Fibroblast of the aortic adventitia (primary cell): ENCODE results near the gene FAM241A. TPM values are rescaled to one million over a fixed set of nuclear protein-coding genes. Genes with fewer than 3 reads are reported as not detected.

Source experiments
- DNase-seq: peaks from one replicate; pipeline ENCODE4 v3.0.0-alpha.2; 2010; ENCODE audit warnings: low read depth
- H3K4me3 ChIP-seq: 2 replicates; pipeline ENCODE4 v1.5.1; 2011; ENCODE audit warnings: low read depth, mild to moderate bottlenecking, control low read depth, low read length, moderate library complexity
- total RNA-seq: library from RNA; depleted of rRNA; stranded (reverse); fragments of >200 nt; gene quantifications from 2 replicates; pipeline ENCODE4 v1.2.3, GENCODE V29; 2012; ENCODE audit warnings: low replicate concordance
- TF ChIP-seq, protein P1 (sequence below): IDR thresholded peaks from 2 replicates; pipeline ENCODE4 v1.5.1; 2011; ENCODE audit warnings: mild to moderate bottlenecking, low read length, control low read depth, inconsistent platforms; ENCODE audit not compliant: insufficient read depth

FAM241A gene
- total RNA-seq, 1 donor, result 5.1 TPM

DNA sequence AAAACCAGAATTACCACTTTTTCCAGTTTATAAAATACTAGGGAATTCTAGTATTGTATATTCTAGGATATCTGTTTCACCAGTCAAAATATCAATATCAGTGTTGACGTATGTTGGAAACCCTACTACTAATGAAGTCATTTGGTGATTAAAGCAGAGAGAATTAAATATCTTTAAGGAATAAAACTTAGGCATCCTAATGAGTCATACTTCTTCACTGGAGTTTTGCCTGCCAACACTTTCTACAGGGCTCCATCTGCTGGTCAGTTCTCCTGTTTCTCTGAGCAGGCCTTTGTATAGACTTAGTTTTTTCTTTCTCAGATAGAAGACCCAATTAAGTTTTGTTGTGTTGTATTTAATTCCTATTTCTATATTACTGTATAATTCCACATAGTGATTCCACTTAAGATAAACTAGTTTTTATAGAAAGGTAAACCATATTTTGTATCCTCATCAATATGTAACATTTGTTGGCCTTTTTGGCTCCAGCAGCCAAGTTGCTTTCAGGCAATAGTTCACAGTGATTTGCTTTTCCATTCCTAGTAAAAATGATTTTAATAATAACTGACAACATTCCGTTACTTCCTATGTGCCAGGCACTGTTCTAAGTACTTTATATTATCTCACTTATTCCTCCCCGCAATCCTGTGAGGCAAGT, 89.8 kb downstream of the FAM241A start:
- TF ChIP-seq, protein P1, sequence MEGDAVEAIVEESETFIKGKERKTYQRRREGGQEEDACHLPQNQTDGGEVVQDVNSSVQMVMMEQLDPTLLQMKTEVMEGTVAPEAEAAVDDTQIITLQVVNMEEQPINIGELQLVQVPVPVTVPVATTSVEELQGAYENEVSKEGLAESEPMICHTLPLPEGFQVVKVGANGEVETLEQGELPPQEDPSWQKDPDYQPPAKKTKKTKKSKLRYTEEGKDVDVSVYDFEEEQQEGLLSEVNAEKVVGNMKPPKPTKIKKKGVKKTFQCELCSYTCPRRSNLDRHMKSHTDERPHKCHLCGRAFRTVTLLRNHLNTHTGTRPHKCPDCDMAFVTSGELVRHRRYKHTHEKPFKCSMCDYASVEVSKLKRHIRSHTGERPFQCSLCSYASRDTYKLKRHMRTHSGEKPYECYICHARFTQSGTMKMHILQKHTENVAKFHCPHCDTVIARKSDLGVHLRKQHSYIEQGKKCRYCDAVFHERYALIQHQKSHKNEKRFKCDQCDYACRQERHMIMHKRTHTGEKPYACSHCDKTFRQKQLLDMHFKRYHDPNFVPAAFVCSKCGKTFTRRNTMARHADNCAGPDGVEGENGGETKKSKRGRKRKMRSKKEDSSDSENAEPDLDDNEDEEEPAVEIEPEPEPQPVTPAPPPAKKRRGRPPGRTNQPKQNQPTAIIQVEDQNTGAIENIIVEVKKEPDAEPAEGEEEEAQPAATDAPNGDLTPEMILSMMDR, result peak; percentile 78
- peak; percentile 92 for DNase-seq
- H3K4me3 ChIP-seq, result no peak overlapping the region

DNA sequence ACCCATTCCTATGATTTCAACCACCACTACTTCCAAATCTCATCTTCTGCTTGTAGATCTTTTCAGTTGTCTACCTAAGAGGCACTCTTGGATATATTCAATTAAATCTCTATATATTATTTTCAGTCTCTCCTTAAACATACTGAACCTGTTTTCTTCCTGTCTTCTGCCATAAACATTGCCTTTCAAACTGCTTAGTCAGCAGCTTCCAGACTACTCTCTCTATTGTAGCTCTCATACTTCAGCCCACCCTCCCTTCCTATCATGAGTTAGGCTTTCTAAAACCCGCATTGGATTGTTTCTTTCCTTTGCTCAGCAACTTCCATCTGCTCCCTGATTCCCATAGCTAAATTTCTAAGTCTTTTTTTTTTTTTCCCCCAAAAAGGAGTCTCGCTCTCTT, 90.8 kb downstream of the FAM241A start:
- TF ChIP-seq, protein P1, result no peak

DNA sequence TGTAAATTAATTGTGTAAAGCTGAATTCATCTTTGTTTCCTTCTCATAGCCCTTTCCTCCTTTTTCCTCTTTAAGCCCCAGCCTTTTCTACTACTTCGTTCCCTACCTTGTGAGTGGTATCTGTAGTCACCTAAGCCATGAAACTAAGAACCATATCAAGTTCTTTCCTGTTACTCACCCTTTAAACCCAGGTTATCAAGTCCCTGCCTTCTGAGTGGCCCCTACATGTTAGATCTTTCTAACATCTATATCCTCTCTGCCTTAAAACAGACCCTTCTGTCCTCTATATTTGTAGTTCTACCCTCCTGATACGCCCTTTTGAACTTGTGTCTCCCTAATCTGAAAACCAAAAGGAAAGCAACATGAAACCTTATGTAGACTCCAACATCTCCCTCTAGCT, 93.6 kb downstream of the FAM241A start:
- TF ChIP-seq, protein P1, result no peak
- DNase-seq, result no peak
- no peak overlapping the region for H3K4me3 ChIP-seq

More for the DNA sequence above, 90.8 kb downstream of the FAM241A start:
- H3K4me3 ChIP-seq, result no peak overlapping the region
- no peak for DNase-seq

Other genes starting within 250 kb of the FAM241A start
- gene AP1AR, start 86.3 kb downstream of the FAM241A start, total RNA-seq, result 23.7 and 25.8 TPM in 2 replicates
- gene TIFA, start 140.4 kb downstream of the FAM241A start, total RNA-seq, result 2.8 and 8.9 TPM in 2 replicates
- 14.1 and 34.1 TPM in 2 replicates for gene ALPK1, start 151.9 kb downstream of the FAM241A start, total RNA-seq